Esophagus squamous epithelium (tissue), 4 donors: ENCODE data around the gene TFRC.

Source experiments
- CTCF ChIP-seq, 6 experiments: fragments of 450-650 bp in 4 of 6; fragments of 200-600 bp in 2 of 6; sonication (generic) in 2 of 6; IDR thresholded peaks; one replicate each; pipeline ENCODE4 v1.5.1; 2016 to 2019; ENCODE audit warnings: antibody characterized with exemption in 6 of 6, mild to moderate bottlenecking in 4 of 6, moderate library complexity in 4 of 6
- POLR2A ChIP-seq, 4 donors: fragments of 450-650 bp; IDR thresholded peaks; one replicate each; pipeline ENCODE4 v1.6.1; 2017; ENCODE audit warnings: antibody characterized with exemption in 4 of 4, mild to moderate bottlenecking in 4 of 4, moderate library complexity in 3 of 4

DNA sequence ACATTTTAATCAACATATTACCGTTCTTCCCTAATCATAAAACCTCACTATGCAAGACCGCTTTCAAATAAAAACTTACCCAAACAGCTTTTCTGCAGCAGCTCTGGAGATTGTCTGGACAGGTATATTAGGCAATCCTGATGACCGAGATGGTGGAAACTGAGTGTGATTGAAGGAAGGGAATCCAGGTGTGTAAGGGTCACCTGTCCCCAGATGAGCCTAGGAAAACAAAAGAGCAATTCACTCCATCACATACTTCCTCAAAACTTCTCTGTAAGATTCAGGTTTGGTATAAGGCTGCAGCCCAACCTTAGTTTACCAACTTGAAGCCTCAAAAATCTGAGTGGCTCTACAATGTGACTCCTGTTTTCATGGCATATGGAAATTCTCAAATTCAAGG, 14.5 kb downstream of the TFRC start:
- TF ChIP-seq CTCF (IDR thresholded peaks at IDR 0.05) (no peak), POLR2A (IDR thresholded peaks at IDR 0.05) (no peak)
